Natural killer cell (primary cell): Measurements from ENCODE around the gene DNAI7. TPM values are rescaled to one million over a fixed set of nuclear protein-coding genes. Genes with fewer than 3 reads are reported as not detected.

Experiments used
- ATAC-seq, 3 donors: fragments of 150-1000 bp in 2 of 3; fragments of 200-7000 bp in 1 of 3; cut with Tn5 transposase; 1 replicate in 1 of 3; 2 replicates in 2 of 3; pipeline ENCODE4 v1.10.0; 2021; ENCODE audit warnings: mild to moderate bottlenecking in 2 of 3, moderate library complexity in 2 of 3
- DNase-seq, 2 donors: peaks; one replicate each; pipeline versions ENCODE4 v3.0.0 to v3.0.0-alpha.2; 2013 to 2021; ENCODE audit warnings: mixed read lengths in 1 of 2
- H3K27ac ChIP-seq: one replicate; pipeline ENCODE4 v1.5.1; 2013; ENCODE audit warnings: mild to moderate bottlenecking, low read length
- H3K27me3 ChIP-seq: one replicate; pipeline ENCODE4 v1.6.1; 2013; ENCODE audit warnings: low read length; ENCODE audit not compliant: control insufficient read depth, insufficient read depth
- H3K36me3 ChIP-seq: one replicate; pipeline ENCODE4 v1.6.1; 2013; ENCODE audit warnings: low read length; ENCODE audit not compliant: control insufficient read depth, insufficient read depth
- H3K4me1 ChIP-seq: one replicate; pipeline ENCODE4 v1.6.1; 2013; ENCODE audit warnings: low read length; ENCODE audit not compliant: control insufficient read depth, insufficient read depth
- H3K4me3 ChIP-seq: one replicate; pipeline ENCODE4 v1.5.1; 2013; ENCODE audit warnings: low read length
- H3K9me3 ChIP-seq: one replicate; pipeline ENCODE4 v1.6.1; 2013; ENCODE audit warnings: low read length; ENCODE audit not compliant: control insufficient read depth, insufficient read depth
- H3K27ac Mint-ChIP-seq, 2 donors: one replicate each; pipeline ENCODE4 v1.8.0; 2022; ENCODE audit warnings: mild to moderate bottlenecking in 2 of 2, mixed read lengths in 2 of 2, moderate library complexity in 1 of 2
- H3K27me3 Mint-ChIP-seq, 2 donors: one replicate each; pipeline ENCODE4 v1.8.0; 2022; ENCODE audit warnings: low read depth in 2 of 2, mixed read lengths in 2 of 2
- H3K36me3 Mint-ChIP-seq: one replicate; pipeline ENCODE4 v1.8.0; 2022; ENCODE audit warnings: mixed read lengths
- H3K4me1 Mint-ChIP-seq, 2 donors: one replicate each; pipeline ENCODE4 v1.8.0; 2022; ENCODE audit warnings: mixed read lengths in 2 of 2
- H3K4me3 Mint-ChIP-seq: one replicate; pipeline ENCODE4 v1.8.0; 2022; ENCODE audit warnings: mild to moderate bottlenecking, moderate library complexity, mixed read lengths
- H3K9me3 Mint-ChIP-seq, 2 donors: one replicate each; pipeline ENCODE4 v1.8.0; 2022; ENCODE audit warnings: mixed read lengths in 2 of 2
- CTCF ChIP-seq: fragments of 200-600 bp; IDR thresholded peaks from one replicate; pipeline ENCODE4 v1.8.0; 2022; ENCODE audit warnings: antibody characterized with exemption
- WGBS: methylation state at CpG from one replicate; pipeline ENCODE4 v1.1.7; 2013; ENCODE audit warnings: missing lambda C conversion rate; ENCODE audit not compliant: insufficient coverage; 5-methylcytosine and 5-hydroxymethylcytosine counted together
- intact Hi-C: fragments of 100-400 bp; cut with micrococcal nuclease; formaldehyde crosslinking; loops from one replicate; pipeline ENCODE4 v1.14.2; 2022
- total RNA-seq, 4 donors: library from RNA; stranded (reverse); fragments of 120-200 nt in 1 of 4; gene quantifications; one replicate each; pipeline versions ENCODE4 v1.2.3 to v1.2.4, GENCODE V29; 2013 to 2022

The DNAI7 gene
- total RNA-seq, 3 donors from 2014 or later (not counting 1 experiment from before 2014, with no cell fraction given) = 0.15 to 0.59 (median 0.48) TPM

DNA sequence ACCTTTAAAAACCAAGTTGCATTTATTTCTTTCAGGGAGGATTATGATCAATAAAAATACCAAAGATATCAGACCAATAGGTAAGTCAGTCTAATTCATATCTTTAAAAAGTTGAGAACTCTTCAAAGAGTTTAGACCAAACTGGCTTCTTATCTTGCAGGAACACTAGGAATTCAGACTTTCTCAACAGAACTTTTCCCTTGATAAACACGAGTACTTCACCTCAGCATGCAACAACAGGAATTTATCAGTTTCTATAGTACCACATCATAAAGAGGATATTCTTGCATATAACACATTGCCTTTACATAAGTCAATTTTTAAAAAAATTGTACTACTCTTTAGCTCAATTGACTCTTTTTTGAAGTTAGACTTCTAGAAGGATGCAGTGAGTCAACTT lies 68.2 kb downstream of the DNAI7 start:
- TF ChIP-seq CTCF = no peak
- no peaks in the 10 kb centered on the region for H3K4me1 ChIP-seq
- 79% methylated on average over 1 of the region's 1 CpG for WGBS
- no peaks in the 10 kb centered on the region for H3K9me3 Mint-ChIP-seq
- ATAC-seq (no peak), DNase-seq (no peak)
- no peaks in the 10 kb centered on the region for H3K36me3 Mint-ChIP-seq
- H3K4me3 ChIP-seq = no peak overlapping the region
- H3K27ac Mint-ChIP-seq = no peak overlapping the region
- H3K9me3 ChIP-seq = no peaks in the 10 kb centered on the region
- H3K27me3 ChIP-seq = no peaks in the 10 kb centered on the region
- intact Hi-C loops = no loop called here
- H3K4me1 Mint-ChIP-seq = no peaks in the 10 kb centered on the region
- H3K4me3 Mint-ChIP-seq = no peak overlapping the region
- no peaks in the 10 kb centered on the region for H3K27me3 Mint-ChIP-seq
- no peak overlapping the region for H3K27ac ChIP-seq
- H3K36me3 ChIP-seq = no peaks in the 10 kb centered on the region

DNA sequence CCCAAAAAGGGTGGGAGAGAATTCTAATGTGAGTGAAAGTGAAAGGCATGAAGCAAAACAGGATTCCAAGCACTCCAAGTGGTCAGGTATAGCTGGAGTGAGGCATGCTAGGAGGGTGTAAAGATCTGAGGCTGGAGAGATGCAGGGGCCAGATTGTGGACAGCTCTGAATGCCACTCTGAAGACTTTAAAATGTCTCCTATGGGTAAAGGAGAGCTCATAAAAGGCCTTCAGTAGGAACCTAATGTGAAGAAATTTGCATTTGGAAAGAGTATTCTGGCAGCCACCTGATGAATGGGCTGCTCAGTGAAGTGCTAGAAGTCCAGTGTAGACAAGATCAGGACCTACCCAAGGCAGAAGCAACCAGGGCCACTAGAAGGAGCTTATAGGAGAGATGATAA lies 68.9 kb downstream of the DNAI7 start:
- ATAC-seq = no peak
- Histone ChIP-seq H3K4me1 (no peaks in the 10 kb centered on the region), H3K4me3 (no peak overlapping the region), H3K36me3 (no peaks in the 10 kb centered on the region), H3K27me3 (no peaks in the 10 kb centered on the region), H3K9me3 (no peaks in the 10 kb centered on the region), H3K27ac (no peak overlapping the region)
- intact Hi-C loops = no loop called here
- H3K9me3 Mint-ChIP-seq = no peaks in the 10 kb centered on the region
- no peaks in the 10 kb centered on the region for H3K36me3 Mint-ChIP-seq
- no peak for TF ChIP-seq CTCF
- no peak for DNase-seq
- no peaks in the 10 kb centered on the region for H3K4me1 Mint-ChIP-seq
- no peak overlapping the region for H3K4me3 Mint-ChIP-seq
- H3K27me3 Mint-ChIP-seq = no peaks in the 10 kb centered on the region
- H3K27ac Mint-ChIP-seq = no peak overlapping the region

- no peak for TF ChIP-seq CTCF
- Mint-ChIP-seq H3K27me3 (no peaks in the 10 kb centered on the region), H3K9me3 (no peaks in the 10 kb centered on the region), H3K27ac (no peak overlapping the region), H3K36me3 (no peaks in the 10 kb centered on the region), H3K4me1 (no peaks in the 10 kb centered on the region), H3K4me3 (no peak overlapping the region)
- intact Hi-C loops = no loop called here
- Histone ChIP-seq H3K27ac (no peak overlapping the region), H3K27me3 (no peaks in the 10 kb centered on the region), H3K4me1 (no peaks in the 10 kb centered on the region), H3K4me3 (no peak overlapping the region), H3K36me3 (no peaks in the 10 kb centered on the region), H3K9me3 (no peaks in the 10 kb centered on the region)
- ATAC-seq (no peak), DNase-seq (no peak)
Observed at GRCh38 chr12:25124493-25124892, 70.5 kb downstream of the DNAI7 start.

GRCh38 chr12:25123126-25123525 lies 71.8 kb downstream of the DNAI7 start:
- H3K9me3 Mint-ChIP-seq = no peaks in the 10 kb centered on the region

More at GRCh38 chr12:25123126-25123525, 71.8 kb downstream of the DNAI7 start:
- no peak overlapping the region for H3K27ac ChIP-seq
- intact Hi-C loops = no loop called here
- H3K27ac Mint-ChIP-seq = no peak overlapping the region
- H3K36me3 Mint-ChIP-seq = no peaks in the 10 kb centered on the region
- no CpG with 5 or more reads among the region's 1 CpG for WGBS
- H3K4me3 Mint-ChIP-seq = no peak overlapping the region
- no peaks in the 10 kb centered on the region for H3K27me3 ChIP-seq
- ATAC-seq (no peak), DNase-seq (no peak)
- H3K27me3 Mint-ChIP-seq = no peaks in the 10 kb centered on the region
- H3K9me3 ChIP-seq = no peaks in the 10 kb centered on the region
- no peaks in the 10 kb centered on the region for H3K36me3 ChIP-seq
- H3K4me1 Mint-ChIP-seq = no peaks in the 10 kb centered on the region
- H3K4me1 ChIP-seq = no peaks in the 10 kb centered on the region
- H3K4me3 ChIP-seq = no peak overlapping the region
- no peak for TF ChIP-seq CTCF
